ENCODE results near the gene NCOA6. TPM values are rescaled to one million over a fixed set of nuclear protein-coding genes. Genes with fewer than 3 reads are reported as not detected.

The NCOA6 gene
- total RNA-seq, 2 experiments from 2014 or later, result 14.6 to 16.3 TPM

DNA sequence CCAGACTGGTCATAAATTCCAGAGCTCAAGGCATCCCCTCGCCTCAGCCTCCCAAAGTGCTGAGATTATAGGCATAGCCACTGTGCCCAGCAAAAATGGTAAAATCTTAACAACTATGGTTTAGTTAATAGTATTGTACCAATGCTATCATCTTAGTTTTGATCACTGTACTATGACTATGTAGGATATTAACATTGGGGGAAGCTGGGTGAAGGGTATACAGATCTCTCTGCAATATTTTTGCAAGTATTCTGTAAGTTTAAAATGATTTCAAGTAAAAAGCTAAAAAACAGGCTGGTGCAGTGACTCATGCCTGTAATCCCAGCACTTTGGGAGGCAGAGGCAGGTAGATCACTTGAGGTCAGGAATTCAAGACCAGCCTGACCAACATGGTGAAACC lies 156.4 kb downstream of the NCOA6 start:
- no peaks in the 10 kb centered on the region for H3K4me1 ChIP-seq (ENCODE audit: insufficient read depth, low read length)
- no peak for TF ChIP-seq CTCF (IDR thresholded peaks at IDR 0.05)
- H3K4me3 Mint-ChIP-seq, result no peak overlapping the region
- ATAC-seq (ENCODE audit: poor library complexity) (no peak), DNase-seq (no peak)
- no peak overlapping the region for H3K27ac ChIP-seq (ENCODE audit: low read depth in 1 of 2, low read length in 2 of 2)
- H3K36me3 ChIP-seq (ENCODE audit: insufficient read depth, low read length), result no peaks in the 10 kb centered on the region
- no peaks in the 10 kb centered on the region for H3K27me3 Mint-ChIP-seq
- H3K36me3 Mint-ChIP-seq (ENCODE audit: low read depth), result no peaks in the 10 kb centered on the region
- intact Hi-C loops (cut with DNase I, micrococcal nuclease), result no loop called here
- H3K4me1 Mint-ChIP-seq (ENCODE audit: low read depth), result peaks cover 5% of the 10 kb centered on the region
- ChIA-PET POLR2A (no interaction called here), CTCF (no interaction called here)
- H3K27ac Mint-ChIP-seq, result no peak overlapping the region
- H3K9me3 Mint-ChIP-seq, result no peaks in the 10 kb centered on the region
- H3K4me3 ChIP-seq (ENCODE audit: low read length), result no peak overlapping the region
- H3K9me3 ChIP-seq (ENCODE audit: control insufficient read depth in 1 of 2, insufficient read depth in 1 of 2, low read length in 2 of 2), result no peaks in the 10 kb centered on the region
- no peaks in the 10 kb centered on the region for H3K27me3 ChIP-seq (ENCODE audit: control insufficient read depth in 1 of 2, insufficient read depth in 2 of 2, low read length in 2 of 2)

Other genes with a start within 250 kb of the NCOA6 start
- 1 to 10 TPM; 4.6 to 5.5 TPM for gene PIGU, start 148.6 kb downstream of the NCOA6 start, total RNA-seq
- 10 to 100 TPM; 65.8 to 72.7 TPM for gene TP53INP2, start 121.3 kb downstream of the NCOA6 start, total RNA-seq
- gene GGT7, start 47.2 kb upstream of the NCOA6 start, total RNA-seq, result 10 to 100 TPM; 32.4 to 32.6 TPM
- gene ACSS2, start 51.0 kb upstream of the NCOA6 start, total RNA-seq, result 10 to 100 TPM; 15.6 to 18.8 TPM
- gene GSS, start 130.2 kb upstream of the NCOA6 start, total RNA-seq, result 10 to 100 TPM; 24.3 to 24.7 TPM
- under 1 TPM; 0.53 to 0.58 TPM for gene MYH7B, start 130.2 kb upstream of the NCOA6 start, total RNA-seq

Measured in CD4-positive, alpha-beta T cell (primary cell).